Measurements from ENCODE around the gene CD247.

- TF ChIP-seq REPIN1 (tag by site-specific recombination; IDR thresholded peaks at IDR 0.05; ENCODE audit: low read depth) (no peak), ZNF280C (tag by site-specific recombination; IDR thresholded peaks at IDR 0.05) (no peak), ZBTB49 (tag by site-specific recombination; IDR thresholded peaks at IDR 0.05; ENCODE audit: low read depth) (no peak), CTCF (tag by site-specific recombination; IDR thresholded peaks at IDR 0.05) (no peak), ZNF354C (tag by site-specific recombination; IDR thresholded peaks at IDR 0.05; ENCODE audit: borderline replicate concordance, low read depth) (no peak), ZNF596 (tag by site-specific recombination; IDR thresholded peaks at IDR 0.05) (no peak), ZNF274 (IDR thresholded peaks at IDR 0.05; ENCODE audit: low read length) (no peak), ZNF274 (tag by site-specific recombination; IDR thresholded peaks at IDR 0.05; ENCODE audit: borderline replicate concordance) (no peak), PATZ1 (tag by site-specific recombination; IDR thresholded peaks at IDR 0.05) (no peak), SP2 (tag by site-specific recombination; IDR thresholded peaks at IDR 0.05) (no peak), YY1 (tag by site-specific recombination; IDR thresholded peaks at IDR 0.05) (no peak), ZNF24 (tag by site-specific recombination; IDR thresholded peaks at IDR 0.05) (no peak), ZNF529 (tag by site-specific recombination; IDR thresholded peaks at IDR 0.05; ENCODE audit: insufficient replicate concordance) (no peak)
Measured at GRCh38 chr1:167419245-167419644, 99.1 kb downstream of the CD247 start.
